Left forelimb (tissue), 1 donor: Measurements from ENCODE around the gene TTC32.
A peak's percentile ranks its signal among the peaks of the same experiment; 100 is the strongest.

ENCODE experiments used
- DNase-seq: peaks from one replicate; pipeline ENCODE4 v3.0.0-alpha.2; 2018; ENCODE audit warnings: low spot score

The TTC32 gene

GRCh38 chr2:19876751-19877150 is 25.0 kb downstream of the TTC32 start:
- DNase-seq, result no peak

DNA sequence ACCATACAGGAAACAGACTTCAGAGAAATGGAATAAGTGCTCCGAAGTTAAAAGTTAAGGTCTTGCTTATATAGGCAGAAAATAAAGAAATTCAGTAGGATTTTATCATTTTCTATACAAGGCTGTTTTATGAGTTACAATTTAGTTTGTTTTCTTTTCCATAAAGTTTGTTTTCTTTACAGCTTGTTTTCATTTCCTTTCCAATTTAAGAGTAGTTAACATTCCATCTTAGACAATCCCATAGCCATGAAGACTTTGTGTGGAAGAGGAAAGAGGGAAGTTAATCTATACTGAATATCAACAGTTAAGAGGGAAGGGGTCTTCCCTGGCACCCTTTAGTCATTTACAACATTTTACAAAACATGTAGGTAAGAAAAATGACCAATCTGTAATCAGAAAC is 26.5 kb downstream of the TTC32 start:
- no peak for DNase-seq

DNA sequence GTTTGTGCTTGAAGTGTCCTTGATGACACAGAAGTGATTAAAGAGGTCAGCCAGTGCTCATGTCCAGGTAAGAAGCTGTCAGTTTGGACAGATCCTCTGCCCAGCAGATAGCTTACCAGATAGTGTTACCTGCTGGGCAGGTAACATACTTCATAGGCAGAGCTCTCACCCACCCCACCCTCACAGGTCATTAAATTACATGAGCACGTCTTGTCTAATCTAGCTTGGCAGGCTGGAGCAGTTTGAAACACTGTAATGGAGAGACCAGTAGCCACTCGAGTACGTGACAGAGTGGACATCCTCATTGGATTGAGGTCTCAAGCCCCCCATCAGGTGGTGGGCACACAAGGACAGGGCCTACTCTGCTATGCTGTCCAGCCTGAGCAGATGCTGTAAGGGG is 27.1 kb downstream of the TTC32 start:
- DNase-seq, result no peak

- no peak for DNase-seq
These were observed 28.8 kb downstream of the TTC32 start for GRCh38 chr2:19873014-19873413.

DNA sequence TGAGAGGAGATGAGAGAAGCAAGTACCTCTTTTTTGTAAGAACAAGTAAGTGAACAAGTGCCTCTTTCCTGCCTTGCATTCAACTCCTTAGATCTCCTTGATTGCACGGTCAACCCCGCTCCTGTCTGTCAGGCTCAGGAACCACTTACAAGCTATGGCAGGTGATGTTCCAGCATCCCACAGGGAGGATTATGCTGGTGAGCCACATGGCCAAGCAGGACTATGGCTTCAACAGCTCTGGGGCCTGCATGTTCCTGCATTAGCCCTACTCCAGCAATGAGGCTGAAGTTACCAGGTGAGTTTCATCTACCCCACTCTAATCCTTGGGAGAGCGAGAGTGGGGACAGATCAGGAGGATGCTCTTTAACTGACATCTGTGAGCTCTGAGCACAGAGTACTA is 29.5 kb downstream of the TTC32 start:
- no peak for DNase-seq

GRCh38 chr2:19871836-19872235 is 29.9 kb downstream of the TTC32 start:
- no peak for DNase-seq

DNA sequence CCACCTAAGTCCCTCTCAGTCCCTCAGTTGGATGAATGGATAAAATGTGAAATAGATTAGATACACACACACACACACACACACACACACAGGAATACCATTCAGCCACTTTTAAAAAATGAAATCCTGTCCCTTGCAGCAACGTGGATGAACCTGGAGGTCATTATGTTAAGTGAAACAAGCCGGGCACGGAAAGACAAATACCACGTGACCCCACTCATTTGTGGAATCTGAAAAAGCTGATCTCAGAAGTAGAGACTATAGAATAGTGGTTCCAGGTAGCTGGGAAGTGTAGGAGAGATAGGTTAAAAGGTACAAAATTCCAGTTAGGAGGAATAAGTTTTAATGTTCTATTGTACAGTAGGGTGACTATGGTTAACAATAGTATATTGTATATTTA is 31.0 kb downstream of the TTC32 start:
- DNase-seq, result no peak

GRCh38 chr2:19868701-19869580 is 32.8 kb downstream of the TTC32 start:
- peak; percentile 80 for DNase-seq

DNA sequence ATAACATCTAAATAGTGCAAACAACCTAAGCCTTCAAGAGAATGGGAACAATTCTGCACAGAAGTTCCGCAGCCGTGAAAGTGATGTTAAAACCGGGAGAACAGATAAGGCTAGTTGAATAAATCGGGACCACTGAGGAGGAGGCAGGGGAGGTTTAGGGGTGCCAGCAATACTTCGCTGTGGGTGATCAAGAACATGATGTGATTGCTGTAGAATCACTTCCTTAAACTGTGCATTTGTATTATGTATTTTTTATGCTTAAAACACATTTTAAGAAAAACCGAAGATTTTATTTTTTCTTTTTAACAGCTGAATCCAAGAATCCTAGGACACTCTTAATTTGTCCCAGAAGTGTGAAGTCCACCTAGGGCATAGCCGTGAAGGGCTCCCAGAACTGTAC is 33.6 kb downstream of the TTC32 start:
- DNase-seq, result no peak

GRCh38 chr2:19866771-19867170 is 35.0 kb downstream of the TTC32 start:
- DNase-seq, result no peak

DNA sequence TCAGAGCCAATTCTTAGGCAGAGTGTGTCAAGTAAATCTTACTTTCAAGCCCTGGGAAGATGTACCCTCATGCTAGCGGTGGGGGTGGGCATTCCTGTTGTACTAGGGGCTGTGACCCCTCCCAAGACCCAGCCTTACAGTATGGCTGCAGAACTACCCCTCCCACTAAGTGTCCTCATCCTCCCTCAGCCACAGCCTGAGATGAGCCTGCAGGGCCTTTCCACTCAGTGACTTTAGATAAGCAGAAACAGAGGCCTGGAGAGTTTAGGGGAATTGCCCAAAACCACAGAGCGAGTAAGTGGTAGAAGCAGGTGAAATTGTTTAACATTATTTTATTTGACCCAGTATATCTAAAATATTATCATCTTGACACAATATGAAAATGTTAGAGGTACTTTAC is 36.6 kb downstream of the TTC32 start:
- no peak for DNase-seq

DNA sequence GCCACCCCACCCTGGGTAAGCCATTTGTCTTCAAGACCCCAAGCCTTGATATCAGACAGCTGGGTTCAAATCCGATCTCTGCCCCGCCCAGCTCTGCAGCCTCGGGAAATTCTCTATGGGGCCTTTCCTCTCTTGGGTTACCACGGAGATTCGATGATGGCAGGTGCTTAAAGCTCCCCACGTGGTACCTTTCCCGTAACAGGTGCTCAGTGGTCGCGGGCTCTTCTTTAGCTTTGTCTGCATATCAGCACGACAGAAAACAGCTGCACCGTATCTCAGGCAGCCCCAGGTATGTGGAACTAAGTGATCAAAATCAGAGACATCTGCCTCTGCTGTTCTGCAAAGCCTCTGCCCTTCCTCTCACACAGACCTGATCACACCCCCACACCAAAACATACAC is 37.4 kb downstream of the TTC32 start:
- no peak for DNase-seq

- peak; percentile 86 for DNase-seq
These were observed 38.3 kb downstream of the TTC32 start for GRCh38 chr2:19863303-19864041.

DNA sequence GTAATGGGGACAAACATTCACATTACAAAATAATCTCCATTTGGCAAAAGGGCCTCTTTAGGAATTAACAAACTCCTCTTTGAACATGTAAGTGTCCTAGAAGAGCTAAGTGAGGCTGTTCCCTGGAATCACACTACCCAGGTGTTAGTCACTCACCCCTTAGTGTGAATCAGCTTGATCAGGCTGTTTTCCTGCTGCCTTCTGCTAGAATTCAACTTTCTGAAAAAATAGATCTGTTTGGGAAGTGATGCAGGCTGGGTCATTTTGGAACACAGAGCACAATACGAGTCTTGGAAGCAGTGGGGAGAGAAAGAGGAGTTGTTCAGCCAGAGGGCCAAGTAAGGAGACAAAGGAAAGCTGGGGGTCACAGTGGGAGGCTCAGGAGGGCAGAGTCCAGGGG is 40.0 kb downstream of the TTC32 start:
- no peak for DNase-seq

GRCh38 chr2:19860022-19860421 is 41.8 kb downstream of the TTC32 start:
- no peak for DNase-seq

- no peak for DNase-seq
These were observed 42.2 kb downstream of the TTC32 start for GRCh38 chr2:19859565-19859964.

- DNase-seq, result no peak
These were observed 44.0 kb downstream of the TTC32 start for GRCh38 chr2:19857806-19858205.

DNA sequence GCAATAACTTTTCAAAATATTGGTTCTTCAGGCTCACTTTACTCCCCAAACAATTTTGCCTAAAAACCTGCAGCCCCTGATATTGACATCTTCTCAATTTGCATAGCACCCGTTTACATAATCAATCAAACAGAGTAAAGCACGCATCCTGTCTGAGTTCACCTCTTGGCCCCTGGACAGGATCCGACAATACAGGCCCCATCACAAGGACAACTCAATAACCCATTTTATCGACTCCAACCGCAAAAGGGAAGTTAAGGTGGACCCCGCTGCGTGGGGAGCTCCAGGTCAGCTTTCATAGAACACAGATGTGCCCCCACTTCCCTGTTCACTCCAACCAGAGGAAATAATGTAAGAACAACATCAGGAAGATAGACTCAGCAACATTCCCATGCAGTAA is 44.7 kb downstream of the TTC32 start:
- no peak for DNase-seq

DNA sequence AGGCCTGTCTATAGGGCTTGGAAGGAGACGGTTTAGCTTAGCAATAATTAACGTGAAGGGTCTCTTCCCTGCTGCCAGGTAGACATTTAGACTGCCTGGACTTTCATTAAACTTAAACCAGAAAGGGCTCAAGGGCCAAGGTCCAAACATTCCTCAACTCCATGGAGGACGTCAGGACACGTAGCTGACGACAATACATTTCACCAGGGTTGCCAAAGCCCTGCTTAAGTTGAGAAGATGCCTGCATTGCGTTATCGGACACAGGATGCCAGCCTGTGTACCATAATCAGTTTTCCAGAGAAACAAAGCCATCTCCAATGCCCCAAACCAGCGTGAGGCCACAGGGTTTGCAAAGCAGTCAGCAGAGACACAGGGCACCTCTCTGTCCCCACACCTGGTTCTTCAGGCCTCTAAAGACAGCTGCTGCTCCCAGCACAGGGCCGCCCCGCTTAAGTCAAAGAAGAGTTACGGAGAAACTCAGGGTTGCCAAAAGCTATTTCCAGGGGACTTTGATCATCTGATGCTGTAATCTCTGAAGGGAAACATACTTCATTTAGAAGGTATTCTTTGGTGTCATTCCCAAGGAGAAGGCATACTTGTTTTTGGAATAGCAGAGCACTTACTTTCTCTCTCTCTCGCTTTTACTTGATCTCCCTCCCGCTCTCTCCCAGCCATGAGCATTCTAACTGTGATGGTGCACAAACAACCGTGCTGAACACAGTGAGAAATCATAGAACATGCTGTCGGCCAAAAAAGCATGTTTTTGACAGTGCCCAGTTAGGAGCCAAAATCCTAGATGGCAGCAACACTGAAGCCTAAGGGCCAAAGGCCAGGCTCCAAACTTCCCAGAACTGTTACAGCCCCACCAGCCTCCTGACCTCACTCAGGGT is 46.0 kb downstream of the TTC32 start:
- DNase-seq, result no peak

DNA sequence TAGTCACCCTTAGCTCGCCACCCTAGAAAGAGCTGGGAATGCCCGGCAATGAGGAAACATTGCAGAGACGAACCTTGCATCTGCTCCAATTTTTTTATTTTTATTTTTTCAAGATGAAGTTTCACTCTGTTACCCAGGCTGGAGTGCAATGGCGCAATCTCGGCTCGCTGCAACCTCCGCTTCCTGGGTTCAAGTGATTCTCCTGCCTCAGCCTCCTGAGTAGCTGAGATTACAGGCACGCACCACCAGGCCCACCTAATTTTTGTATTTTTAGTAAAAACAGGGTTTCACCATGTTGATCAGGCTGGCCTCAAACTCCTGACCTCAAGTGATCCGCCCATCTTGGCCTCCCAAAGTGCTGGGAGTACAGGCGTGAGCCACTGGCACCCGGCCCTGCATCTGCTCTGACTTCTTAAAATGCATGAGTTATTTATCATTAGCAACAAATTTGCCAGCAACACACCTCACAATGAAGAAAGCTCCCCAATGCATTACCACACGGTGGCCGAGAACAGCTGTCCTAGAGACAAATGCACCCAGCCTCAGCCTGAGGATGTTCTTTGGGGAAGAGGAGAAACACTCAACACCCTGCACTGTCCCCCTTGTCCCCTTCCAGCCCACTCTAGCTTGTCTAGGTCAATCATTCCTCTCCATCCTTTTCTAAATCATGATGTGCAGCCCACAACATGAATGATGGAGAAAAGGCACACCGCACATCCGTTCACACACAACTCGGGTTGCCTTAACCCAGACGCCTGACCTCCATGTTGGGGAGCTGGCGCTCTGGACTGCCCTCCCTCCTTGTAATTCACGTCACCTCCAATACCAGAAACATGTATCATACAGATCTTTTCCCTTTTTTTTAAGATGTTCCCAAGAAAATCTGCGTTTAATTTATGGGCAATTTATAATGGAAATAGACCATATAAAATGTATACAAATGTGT is 46.9 kb downstream of the TTC32 start:
- DNase-seq, result no peak

GRCh38 chr2:19851116-19851695 is 50.6 kb downstream of the TTC32 start:
- DNase-seq, result peak; percentile 53
